HepG2 (cell line): ENCODE measurements around the gene TTC31. TPM values are rescaled to one million over a fixed set of nuclear protein-coding genes. Genes with fewer than 3 reads are reported as not detected.

Experiments used
- DMAP1 ChIP-seq: IDR thresholded peaks from 2 replicates; pipeline ENCODE4 v1.6.1; 2016
- DZIP1 ChIP-seq: sonication (generic); formaldehyde crosslinking; IDR thresholded peaks from 2 replicates; pipeline ENCODE4 v1.5.0; 2020; ENCODE audit warnings: mild to moderate bottlenecking, missing genetic modification reagents
- FOSL1 ChIP-seq: sonication (generic); formaldehyde crosslinking; IDR thresholded peaks from 2 replicates; pipeline ENCODE4 v1.9.0; 2021; ENCODE audit warnings: missing genetic modification reagents, borderline replicate concordance
- KDM5B ChIP-seq: sonication (generic); formaldehyde crosslinking; IDR thresholded peaks from 2 replicates; pipeline ENCODE4 v1.4.0; 2020; ENCODE audit warnings: missing genetic modification reagents, mild to moderate bottlenecking, borderline replicate concordance
- KMT2B ChIP-seq: IDR thresholded peaks from 2 replicates; pipeline ENCODE4 v1.6.1; 2016; ENCODE audit warnings: missing genetic modification reagents, missing compliant biosample characterization
- LCORL ChIP-seq, 2 experiments: fragments of 450-650 bp in 1 of 2; sonication (generic) in 1 of 2; formaldehyde crosslinking in 1 of 2; IDR thresholded peaks; 2 replicates each; pipeline versions ENCODE4 v1.5.0 to v1.6.1; 2017 to 2020; ENCODE audit warnings: antibody characterized with exemption in 1 of 2, missing genetic modification reagents in 1 of 2
- RFX5 ChIP-seq: IDR thresholded peaks from 2 replicates; pipeline ENCODE4 v1.6.1; 2011; ENCODE audit warnings: low read depth, low read length, improper control_type of control experiment
- SMAD1 ChIP-seq: sonication (generic); formaldehyde crosslinking; IDR thresholded peaks from 2 replicates; pipeline ENCODE4 v1.4.0; 2020; ENCODE audit warnings: missing genetic modification reagents, low read depth, mild to moderate bottlenecking, borderline replicate concordance
- SRY ChIP-seq: sonication (generic); formaldehyde crosslinking; IDR thresholded peaks from 2 replicates; pipeline ENCODE4 v1.8.0; 2022; ENCODE audit warnings: mild to moderate bottlenecking, missing genetic modification reagents
- ZBTB34 ChIP-seq: sonication (generic); formaldehyde crosslinking; IDR thresholded peaks from 2 replicates; pipeline ENCODE4 v1.8.0; 2022; ENCODE audit warnings: mild to moderate bottlenecking, missing genetic modification reagents
- ZNF235 ChIP-seq: sonication (generic); formaldehyde crosslinking; IDR thresholded peaks from 2 replicates; pipeline ENCODE4 v1.8.1; 2023; ENCODE audit warnings: mild to moderate bottlenecking, missing genetic modification reagents, borderline replicate concordance
- ZNF589 ChIP-seq: sonication (generic); formaldehyde crosslinking; conservative IDR thresholded peaks from 2 replicates; pipeline ENCODE4 v1.8.0; 2022; ENCODE audit warnings: mild to moderate bottlenecking, moderate library complexity, missing genetic modification reagents
- ZSCAN31 ChIP-seq: sonication (generic); formaldehyde crosslinking; IDR thresholded peaks from 2 replicates; pipeline ENCODE4 v1.5.0; 2020; ENCODE audit warnings: low read depth, mild to moderate bottlenecking, missing genetic modification reagents
- polyA plus RNA-seq, 8 experiments: library from polyadenylated mRNA; depleted of rRNA in 3 of 8; stranded (reverse) in 7 of 8; unstranded in 1 of 8; fragments of >200 nt; fragmentation: Illumina TruSeq in 4 of 8; extraction: Trizol in 4 of 8; gene quantifications; 2 replicates each; pipeline versions ENCODE4 v1.2.1 to v1.2.3, GENCODE V29; 2011 to 2016; ENCODE audit warnings: low read depth in 4 of 8, missing spikeins in 1 of 8, mixed read lengths in 1 of 8; ENCODE audit not compliant: insufficient read depth in 1 of 8
- total RNA-seq, 5 experiments: library from RNA; depleted of rRNA; stranded (reverse); fragments of >200 nt; fragmentation: Illumina TruSeq; extraction: Trizol; gene quantifications; 2 replicates each; pipeline ENCODE4 v1.2.3, GENCODE V29; 2016; ENCODE audit warnings: low read depth in 1 of 5
- TF ChIP-seq, protein P1 (sequence below): sonication (generic); formaldehyde crosslinking; IDR thresholded peaks from 2 replicates; pipeline ENCODE4 v1.4.0; 2020; ENCODE audit warnings: missing genetic modification reagents, borderline replicate concordance
- TF ChIP-seq, protein P2 (sequence below), 2 experiments: sonication (generic) in 1 of 2; formaldehyde crosslinking in 1 of 2; IDR thresholded peaks; 2 replicates each; pipeline versions ENCODE4 v1.4.0 to v1.6.1; 2016 to 2020; ENCODE audit warnings: borderline replicate concordance in 1 of 2, low read depth in 1 of 2, mild to moderate bottlenecking in 1 of 2, missing genetic modification reagents in 1 of 2

TTC31 gene
- total and polyA plus RNA-seq, 2 of the 13 experiments (the other 11 are each of a cell fraction or from before 2014, with no cell fraction given): 28.3 to 39.5 TPM

DNA sequence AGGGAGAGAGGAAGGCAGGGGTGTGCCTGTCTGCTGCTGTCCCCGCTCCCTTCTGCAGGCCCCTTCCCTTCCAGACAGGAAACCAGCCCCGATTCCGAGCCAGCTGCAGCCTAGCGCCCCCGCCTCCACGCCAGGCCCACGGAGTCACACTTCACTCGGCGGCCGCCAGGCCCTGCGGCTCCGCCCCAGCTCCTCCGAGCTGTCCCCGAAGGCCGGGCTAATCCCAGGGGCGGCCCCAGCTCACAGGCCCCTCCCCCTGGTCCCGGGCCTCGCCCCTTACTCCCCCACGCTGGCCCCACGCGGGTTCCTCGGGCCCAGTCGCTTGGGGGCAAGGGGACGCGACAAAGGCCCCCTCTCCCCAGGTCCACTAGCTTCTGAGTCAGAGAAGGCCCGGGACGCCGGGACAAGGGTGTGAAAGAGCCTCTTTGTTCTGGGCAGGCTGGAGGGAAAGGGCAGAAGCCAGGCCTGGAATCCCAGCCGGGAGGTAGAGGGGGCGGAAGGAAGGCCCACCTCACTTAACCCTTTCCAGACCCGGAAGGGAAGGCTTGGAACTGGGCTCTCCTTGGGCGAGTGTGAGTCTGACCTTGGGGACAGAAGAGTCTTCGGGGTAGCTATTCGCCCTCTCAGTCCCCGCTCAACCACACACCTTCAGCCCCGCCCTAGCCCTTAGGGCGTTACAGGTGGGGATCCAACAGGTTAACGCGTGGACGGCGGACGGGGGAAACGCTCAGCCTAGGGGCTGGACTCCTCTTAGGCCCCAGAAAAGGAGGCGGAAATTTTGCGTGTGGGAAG, 42.3 kb upstream of the TTC31 start (continued):
- TF ChIP-seq ZNF589 (CRISPR knock-in tag) (peak; percentile 66; the same call in 1 of the 2 replicates), SRY (no peak), KDM5B (CRISPR knock-in tag) (peak; percentile 96), ZBTB34 (CRISPR knock-in tag) (no peak; the same call in 1 of the 2 replicates), ZNF235 (CRISPR knock-in tag) (peak; percentile 85), RFX5 (no peak), FOSL1 (CRISPR knock-in tag) (peak; percentile 50; the same call in 1 of the 2 replicates), DMAP1 (CRISPR knock-in tag) (peak; percentile 91), DZIP1 (CRISPR knock-in tag) (no peak), ZSCAN31 (CRISPR knock-in tag) (no peak; the same call in none of the 2 replicates), LCORL (IDR thresholded peaks at IDR 0.05) (peak; percentile 71), LCORL (CRISPR knock-in tag; IDR thresholded peaks at IDR 0.05) (peak; percentile 95), KMT2B (CRISPR knock-in tag) (no peak), SMAD1 (CRISPR knock-in tag) (no peak; the same call in 1 of the 2 replicates)
- TF ChIP-seq, protein P1, sequence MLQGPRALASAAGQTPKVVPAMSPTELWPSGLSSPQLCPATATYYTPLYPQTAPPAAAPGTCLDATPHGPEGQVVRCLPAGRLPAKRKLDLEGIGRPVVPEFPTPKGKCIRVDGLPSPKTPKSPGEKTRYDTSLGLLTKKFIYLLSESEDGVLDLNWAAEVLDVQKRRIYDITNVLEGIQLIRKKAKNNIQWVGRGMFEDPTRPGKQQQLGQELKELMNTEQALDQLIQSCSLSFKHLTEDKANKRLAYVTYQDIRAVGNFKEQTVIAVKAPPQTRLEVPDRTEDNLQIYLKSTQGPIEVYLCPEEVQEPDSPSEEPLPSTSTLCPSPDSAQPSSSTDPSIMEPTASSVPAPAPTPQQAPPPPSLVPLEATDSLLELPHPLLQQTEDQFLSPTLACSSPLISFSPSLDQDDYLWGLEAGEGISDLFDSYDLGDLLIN (CRISPR knock-in tag): peak; percentile 33; the same call in 1 of the 2 replicates
- TF ChIP-seq, protein P2, sequence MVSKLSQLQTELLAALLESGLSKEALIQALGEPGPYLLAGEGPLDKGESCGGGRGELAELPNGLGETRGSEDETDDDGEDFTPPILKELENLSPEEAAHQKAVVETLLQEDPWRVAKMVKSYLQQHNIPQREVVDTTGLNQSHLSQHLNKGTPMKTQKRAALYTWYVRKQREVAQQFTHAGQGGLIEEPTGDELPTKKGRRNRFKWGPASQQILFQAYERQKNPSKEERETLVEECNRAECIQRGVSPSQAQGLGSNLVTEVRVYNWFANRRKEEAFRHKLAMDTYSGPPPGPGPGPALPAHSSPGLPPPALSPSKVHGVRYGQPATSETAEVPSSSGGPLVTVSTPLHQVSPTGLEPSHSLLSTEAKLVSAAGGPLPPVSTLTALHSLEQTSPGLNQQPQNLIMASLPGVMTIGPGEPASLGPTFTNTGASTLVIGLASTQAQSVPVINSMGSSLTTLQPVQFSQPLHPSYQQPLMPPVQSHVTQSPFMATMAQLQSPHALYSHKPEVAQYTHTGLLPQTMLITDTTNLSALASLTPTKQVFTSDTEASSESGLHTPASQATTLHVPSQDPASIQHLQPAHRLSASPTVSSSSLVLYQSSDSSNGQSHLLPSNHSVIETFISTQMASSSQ (IDR thresholded peaks at IDR 0.05; ENCODE audit: low read depth): 0 out of 2 replicates have a peak, but pooled peaks have one; percentile 24
- TF ChIP-seq, protein P2 (CRISPR knock-in tag; IDR thresholded peaks at IDR 0.05; ENCODE audit: borderline replicate concordance): peak; percentile 82; the same call in 1 of the 2 replicates
